K562 (cell line): Measurements from ENCODE around the gene COX4I2. TPM values are rescaled to one million over a fixed set of nuclear protein-coding genes. Genes with fewer than 3 reads are reported as not detected.

Experiments
- CBFA2T2 ChIP-seq: fragments of 450-650 bp; conservative IDR thresholded peaks from 2 replicates; pipeline ENCODE4 v1.6.1; 2017; ENCODE audit warnings: mild to moderate bottlenecking
- CCNT2 ChIP-seq: IDR thresholded peaks from 2 replicates; pipeline ENCODE4 v1.6.1; 2011; ENCODE audit warnings: borderline replicate concordance, low read depth, mild to moderate bottlenecking, moderate library complexity, mixed read lengths, low read length; ENCODE audit not compliant: insufficient read length; ENCODE audit errors: extremely low read depth
- COPS2 ChIP-seq: fragments of 450-650 bp; conservative IDR thresholded peaks from 2 replicates; pipeline ENCODE4 v1.6.1; 2016; ENCODE audit warnings: mild to moderate bottlenecking, moderate library complexity
- CREB5 ChIP-seq: fragments of 250-450 bp; sonication (Bioruptor Pico); IDR thresholded peaks from 2 replicates; pipeline ENCODE4 v1.5.0; 2020; ENCODE audit warnings: mild to moderate bottlenecking
- CTCFL ChIP-seq: IDR thresholded peaks from 2 replicates; pipeline ENCODE4 v1.6.1; 2011; ENCODE audit warnings: borderline replicate concordance, low read depth, mild to moderate bottlenecking, moderate library complexity, low read length; ENCODE audit not compliant: insufficient read depth, poor library complexity, severe bottlenecking
- DDX20 ChIP-seq: fragments of 450-650 bp; IDR thresholded peaks from 2 replicates; pipeline ENCODE4 v1.6.1; 2016; ENCODE audit warnings: missing genetic modification characterization, low read depth, mild to moderate bottlenecking, missing compliant biosample characterization, moderate library complexity
- ETV1 ChIP-seq: fragments of 450-650 bp; conservative IDR thresholded peaks from 2 replicates; pipeline ENCODE4 v1.6.1; 2016; ENCODE audit warnings: missing genetic modification characterization, control low read depth, low read depth, missing compliant biosample characterization
- HMG20B ChIP-seq: fragments of 250-450 bp; sonication (Bioruptor Pico); IDR thresholded peaks from 2 replicates; pipeline ENCODE4 v1.5.0; 2021; ENCODE audit warnings: mild to moderate bottlenecking
- JUND ChIP-seq, 2 experiments: IDR thresholded peaks; 2 replicates in 1 of 2; 3 replicates in 1 of 2; pipeline ENCODE4 v1.6.1; 2011; ENCODE audit warnings: borderline replicate concordance in 2 of 2, low read depth in 2 of 2, low read length in 2 of 2, improper control_type of control experiment in 1 of 2, missing biosample characterization in 1 of 2, missing genetic modification characterization in 1 of 2, missing genetic modification reagents in 1 of 2
- NEUROD1 ChIP-seq: fragments of 150-350 bp; IDR thresholded peaks from 2 replicates; pipeline ENCODE4 v1.6.1; 2014; ENCODE audit warnings: borderline replicate concordance, low read length, low read depth; ENCODE audit not compliant: partially characterized antibody
- PCBP1 ChIP-seq: fragments of 200-400 bp; formaldehyde crosslinking; IDR thresholded peaks from 2 replicates; pipeline ENCODE4 v1.6.1; 2018; ENCODE audit warnings: mild to moderate bottlenecking, low read depth, low read length; ENCODE audit not compliant: poor library complexity, severe bottlenecking
- PML ChIP-seq: IDR thresholded peaks from 2 replicates; pipeline ENCODE4 v1.6.1; 2012; ENCODE audit warnings: low read length, inconsistent platforms
- RBM25 ChIP-seq: fragments of 200-400 bp; formaldehyde crosslinking; IDR thresholded peaks from 2 replicates; pipeline ENCODE4 v1.6.1; 2018; ENCODE audit warnings: low read length, low read depth, moderate library complexity; ENCODE audit not compliant: severe bottlenecking
- RBM34 ChIP-seq: fragments of 200-400 bp; formaldehyde crosslinking; IDR thresholded peaks from 2 replicates; pipeline ENCODE4 v1.6.1; 2018; ENCODE audit warnings: low read length, borderline replicate concordance; ENCODE audit not compliant: insufficient read depth
- SIN3A ChIP-seq, 2 experiments: fragments of 150-350 bp in 1 of 2; IDR thresholded peaks; 2 replicates each; pipeline ENCODE4 v1.6.1; 2011 to 2016; ENCODE audit warnings: borderline replicate concordance in 2 of 2, low read depth in 2 of 2, low read length in 2 of 2, mild to moderate bottlenecking in 2 of 2, moderate library complexity in 2 of 2; ENCODE audit not compliant: control insufficient read depth in 1 of 2
- TBP ChIP-seq: optimal IDR thresholded peaks from 2 replicates; pipeline ENCODE3; 2011; ENCODE audit warnings: low read depth, low read length, improper control_type of control experiment
- ZBTB1 ChIP-seq: sonication (generic); formaldehyde crosslinking; IDR thresholded peaks from 2 replicates; pipeline ENCODE4 v1.8.1; 2023; ENCODE audit warnings: missing genetic modification reagents, low read depth, mild to moderate bottlenecking, borderline replicate concordance
- ZNF146 ChIP-seq: IDR thresholded peaks from one replicate; pipeline ENCODE4 v1.6.1; 2018; ENCODE audit warnings: missing compliant biosample characterization; ENCODE audit not compliant: unreplicated experiment
- ZNF780A ChIP-seq: fragments of 250-450 bp; sonication (Bioruptor Pico); IDR thresholded peaks from 2 replicates; pipeline ENCODE4 v1.5.0; 2021; ENCODE audit warnings: mild to moderate bottlenecking
- polyA plus RNA-seq, 8 experiments: library from polyadenylated mRNA; depleted of rRNA in 4 of 8; stranded (reverse) in 5 of 8; unstranded in 3 of 8; fragments of >200 nt; fragmentation: Nextera tagmentation in 2 of 8; fragmentation: Illumina TruSeq in 1 of 8; extraction: Ambion mirVana in 2 of 8; extraction: Trizol in 1 of 8; gene quantifications; 2 replicates each; pipeline versions ENCODE4 v1.2.1 to v1.2.3, GENCODE V29; 2011 to 2014; ENCODE audit warnings: inconsistent platforms in 1 of 8, missing spikeins in 1 of 8
- total RNA-seq, 7 experiments: library from RNA; depleted of rRNA in 6 of 7; stranded (reverse); fragments of >200 nt in 6 of 7; fragmentation: Illumina TruSeq in 2 of 7; extraction: Trizol in 2 of 7; gene quantifications; 2 replicates each; pipeline versions ENCODE4 v1.2.1 to v1.2.3, GENCODE V29; 2011 to 2021; ENCODE audit warnings: low replicate concordance in 1 of 7
- TF ChIP-seq, protein P1 (sequence below): fragments of 250-450 bp; sonication (Bioruptor Pico); IDR thresholded peaks from 2 replicates; pipeline ENCODE4 v1.6.1; 2021; ENCODE audit warnings: mild to moderate bottlenecking

The COX4I2 gene
- total and polyA plus RNA-seq, 9 of the 15 experiments (the other 6 are each of a cell fraction or from before 2014, with no cell fraction given) = not detected

- TF ChIP-seq CTCFL = no peak
- peak; percentile 76 for TF ChIP-seq CBFA2T2
- no peak for TF ChIP-seq PCBP1
- TF ChIP-seq HMG20B (CRISPR knock-in tag) = 0 out of 2 replicates have a peak, but pooled peaks have one; percentile 0
- no peak for TF ChIP-seq RBM34
- no peak; the same call in none of the 2 replicates for TF ChIP-seq JUND (IDR thresholded peaks at IDR 0.05; ENCODE audit: borderline replicate concordance, low read depth, low read length)
- TF ChIP-seq JUND (tag; IDR thresholded peaks at IDR 0.05; ENCODE audit: borderline replicate concordance, low read depth, low read length) = peak; percentile 88; the same call in 2 of the 3 replicates
- peak; percentile 81 for TF ChIP-seq ETV1 (tag)
- peak; percentile 75; the same call in 1 of the 2 replicates for TF ChIP-seq CREB5 (CRISPR knock-in tag)
- TF ChIP-seq ZNF780A = no peak
- TF ChIP-seq COPS2 = no peak
- TF ChIP-seq TBP = no peak
- TF ChIP-seq ZBTB1 = no peak
- TF ChIP-seq CCNT2 = no peak
- no peak; the same call in none of the 2 replicates for TF ChIP-seq DDX20
- TF ChIP-seq SIN3A (IDR thresholded peaks at IDR 0.05; ENCODE audit: borderline replicate concordance in 2 of 2, control insufficient read depth in 1 of 2, low read depth in 2 of 2, low read length in 2 of 2) = peak in 1 of 2 experiments; percentile 38; a peak in 1 of 4 replicates
- peak; percentile 79 for TF ChIP-seq NEUROD1
- TF ChIP-seq, protein P1, sequence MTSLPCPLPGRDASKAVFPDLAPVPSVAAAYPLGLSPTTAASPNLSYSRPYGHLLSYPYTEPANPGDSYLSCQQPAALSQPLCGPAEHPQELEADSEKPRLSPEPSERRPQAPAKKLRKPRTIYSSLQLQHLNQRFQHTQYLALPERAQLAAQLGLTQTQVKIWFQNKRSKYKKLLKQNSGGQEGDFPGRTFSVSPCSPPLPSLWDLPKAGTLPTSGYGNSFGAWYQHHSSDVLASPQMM (CRISPR knock-in tag) = no peak
- no peak for TF ChIP-seq PML
- TF ChIP-seq ZNF146 (CRISPR knock-in tag) = no peak
- no peak for TF ChIP-seq RBM25
Observed at GRCh38 chr20:31674895-31675827, 37.4 kb downstream of the COX4I2 start (continued).
